Suprapubic skin (tissue), 4 donors: ENCODE data around the gene RSPO4. TPM values are rescaled to one million over a fixed set of nuclear protein-coding genes. Genes with fewer than 3 reads are reported as not detected.
A peak's percentile ranks its signal among the peaks of the same experiment; 100 is the strongest.

ENCODE experiments used
- DNase-seq, 2 donors: peaks; one replicate each; pipeline ENCODE4 v3.0.0-alpha.2; 2019; ENCODE audit warnings: low spot score in 2 of 2
- H3K27ac ChIP-seq: fragments of 200-600 bp; sonication (generic); one replicate; pipeline ENCODE4 v1.5.1; 2019
- H3K27me3 ChIP-seq: fragments of 200-600 bp; sonication (generic); one replicate; pipeline ENCODE4 v1.5.1; 2019
- H3K36me3 ChIP-seq: fragments of 200-600 bp; sonication (generic); one replicate; pipeline ENCODE4 v1.5.1; 2019
- H3K4me1 ChIP-seq: fragments of 200-600 bp; sonication (generic); one replicate; pipeline ENCODE4 v1.5.1; 2019
- H3K4me3 ChIP-seq: fragments of 200-600 bp; sonication (generic); one replicate; pipeline ENCODE4 v1.5.1; 2019; ENCODE audit warnings: mild to moderate bottlenecking
- H3K9me3 ChIP-seq: fragments of 200-600 bp; sonication (generic); one replicate; pipeline ENCODE4 v1.5.1; 2019
- CTCF ChIP-seq, 2 donors: fragments of 200-600 bp in 1 of 2; fragments of 450-650 bp in 1 of 2; sonication (generic) in 1 of 2; IDR thresholded peaks; one replicate each; pipeline ENCODE4 v1.5.1; 2016 to 2019; ENCODE audit warnings: antibody characterized with exemption in 2 of 2, mild to moderate bottlenecking in 1 of 2, moderate library complexity in 1 of 2
- EP300 ChIP-seq: sonication (generic); formaldehyde crosslinking; IDR thresholded peaks from one replicate; pipeline ENCODE4 v1.6.1; 2017; ENCODE audit warnings: antibody characterized with exemption
- POLR2A ChIP-seq, 2 donors: fragments of 450-650 bp; IDR thresholded peaks; one replicate each; pipeline ENCODE4 v1.6.1; 2017; ENCODE audit warnings: antibody characterized with exemption in 2 of 2, mild to moderate bottlenecking in 2 of 2, moderate library complexity in 2 of 2
- POLR2AphosphoS5 ChIP-seq, 3 donors: sonication (generic); formaldehyde crosslinking; IDR thresholded peaks; one replicate each; pipeline ENCODE4 v1.6.1; 2017; ENCODE audit warnings: antibody characterized with exemption in 3 of 3
- WGBS: methylation state at CpG from one replicate; pipeline ENCODE4 v1.1.5; 2018; 5-methylcytosine and 5-hydroxymethylcytosine counted together
- total RNA-seq, 4 donors: library from RNA; depleted of rRNA; stranded (reverse); fragments of >200 nt; gene quantifications; one replicate each; pipeline ENCODE4 v1.1.0, GENCODE V29; 2016

Gene RSPO4
- total RNA-seq, 4 donors from 2014 or later = 0.26 to 0.91 (median 0.67) TPM

- H3K36me3 ChIP-seq = no peaks in the 10 kb centered on the region
- H3K27me3 ChIP-seq = peaks cover 44% of the 10 kb centered on the region
- H3K4me1 ChIP-seq = peaks cover 8% of the 10 kb centered on the region
- WGBS = 78% methylated on average over 3 of the region's 3 CpGs
- no peak for TF ChIP-seq CTCF (IDR thresholded peaks at IDR 0.05)
- TF ChIP-seq POLR2A (IDR thresholded peaks at IDR 0.05) = no peak
- no peak for TF ChIP-seq POLR2AphosphoS5 (IDR thresholded peaks at IDR 0.05)
- TF ChIP-seq EP300 = no peak
- no peak overlapping the region for H3K27ac ChIP-seq
- H3K9me3 ChIP-seq = no peaks in the 10 kb centered on the region
- DNase-seq = peak in 1 of 2 donors; percentile 20
- no peak overlapping the region for H3K4me3 ChIP-seq
Observed at GRCh38 chr20:1003920-1004697, 2.0 kb upstream of the RSPO4 start.

GRCh38 chr20:1002682-1003561 is 811 bp upstream of the RSPO4 start:
- TF ChIP-seq CTCF (IDR thresholded peaks at IDR 0.05) = no peak
- TF ChIP-seq POLR2A (IDR thresholded peaks at IDR 0.05) = no peak
- no peak for TF ChIP-seq POLR2AphosphoS5 (IDR thresholded peaks at IDR 0.05)
- TF ChIP-seq EP300 = no peak
- peaks cover 46% of the 10 kb centered on the region for H3K27me3 ChIP-seq
- no peaks in the 10 kb centered on the region for H3K36me3 ChIP-seq
- H3K9me3 ChIP-seq = no peaks in the 10 kb centered on the region
- H3K27ac ChIP-seq = no peak overlapping the region
- peaks cover 8% of the 10 kb centered on the region for H3K4me1 ChIP-seq
- DNase-seq = peak in 1 of 2 donors; percentile 8
- peak overlapping the region; percentile 42 for H3K4me3 ChIP-seq
- WGBS = 26% methylated on average over 12 of the region's 12 CpGs

GRCh38 chr20:1001116-1001515 is 995 bp downstream of the RSPO4 start:
- Histone ChIP-seq H3K36me3 (no peaks in the 10 kb centered on the region), H3K4me3 (no peak overlapping the region), H3K9me3 (no peaks in the 10 kb centered on the region), H3K27ac (no peak overlapping the region), H3K4me1 (peaks cover 8% of the 10 kb centered on the region), H3K27me3 (peaks cover 46% of the 10 kb centered on the region)
- TF ChIP-seq POLR2AphosphoS5 (IDR thresholded peaks at IDR 0.05) (no peak), CTCF (IDR thresholded peaks at IDR 0.05) (no peak), EP300 (no peak), POLR2A (IDR thresholded peaks at IDR 0.05) (no peak)
- DNase-seq = peak in 1 of 2 donors; percentile 29
- WGBS = 88% methylated on average over 8 of the region's 8 CpGs

GRCh38 chr20:998231-998830 is 3.8 kb downstream of the RSPO4 start:
- H3K27me3 ChIP-seq = peaks cover 40% of the 10 kb centered on the region
- no peak overlapping the region for H3K27ac ChIP-seq
- H3K36me3 ChIP-seq = no peaks in the 10 kb centered on the region
- 78% methylated on average over 6 of the region's 6 CpGs for WGBS
- DNase-seq = no peak
- TF ChIP-seq CTCF (IDR thresholded peaks at IDR 0.05) (no peak), POLR2AphosphoS5 (IDR thresholded peaks at IDR 0.05) (no peak), POLR2A (IDR thresholded peaks at IDR 0.05) (no peak)
- H3K9me3 ChIP-seq = no peaks in the 10 kb centered on the region
- H3K4me3 ChIP-seq = no peak overlapping the region
- peaks cover 8% of the 10 kb centered on the region for H3K4me1 ChIP-seq
